Endothelial cell of hepatic sinusoid (primary cell): ENCODE measurements around the gene ADSS1.

ENCODE experiments used
- in situ Hi-C: cut with HindIII; loops from 2 replicates; pipeline ENCODE4 v1.10.0; 2017; ENCODE audit warnings: low sequenced_read_pairs

The ADSS1 gene

GRCh38 chr14:104775073-104775489 is 51.1 kb downstream of the ADSS1 start:
- in situ Hi-C loops, result loop anchor here (5.0 to 10.0 kb wide), 2 partner anchors 52 to 350 kb away; no protein-coding TSS in a partner anchor

- in situ Hi-C loops, result loop anchor here (5.0 to 10.0 kb wide), 2 partner anchors 51 to 348 kb away; no protein-coding TSS in a partner anchor
Observed at GRCh38 chr14:104776481-104776880, 52.5 kb downstream of the ADSS1 start.

DNA sequence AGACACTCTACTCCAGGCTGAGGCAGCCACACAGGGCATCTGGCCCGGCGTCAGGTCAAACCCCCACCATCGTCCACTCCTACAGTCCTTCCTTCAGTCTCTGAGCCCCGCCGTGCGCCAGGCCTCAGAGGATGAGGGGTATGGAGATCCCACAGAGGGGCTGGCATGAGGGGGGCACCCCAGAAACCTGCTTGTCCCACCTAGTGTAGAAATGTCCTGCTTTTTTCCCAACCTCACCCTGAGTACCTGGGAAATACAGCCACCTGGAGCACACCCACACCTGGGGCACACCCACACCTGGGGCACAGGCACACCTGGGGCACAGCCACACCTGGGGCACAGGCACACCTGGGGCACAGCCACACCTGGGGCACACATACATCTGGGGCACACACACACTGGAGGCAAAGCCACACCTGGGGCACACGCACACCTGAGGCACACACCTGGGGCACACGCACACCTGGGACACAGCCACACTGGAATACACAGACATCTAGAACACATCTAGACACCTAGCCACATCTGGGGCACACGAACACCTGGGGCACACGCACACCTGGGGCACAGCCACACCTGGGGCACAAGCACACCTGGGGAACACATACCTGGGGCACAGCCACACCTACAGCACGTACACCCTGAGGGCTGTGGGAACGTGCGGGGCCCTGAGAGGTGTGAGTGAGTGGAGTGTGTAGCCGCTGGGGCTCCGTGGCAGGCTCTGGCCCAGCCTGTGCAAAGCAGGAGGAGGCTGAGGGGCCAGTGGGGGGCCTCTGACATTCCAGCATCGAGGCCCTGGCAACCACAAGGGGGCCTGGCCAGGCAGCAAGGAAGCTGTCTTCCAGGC is 53.2 kb downstream of the ADSS1 start:
- in situ Hi-C loops, result loop anchor here (5.0 to 10.0 kb wide), 2 partner anchors 50 to 348 kb away; no protein-coding TSS in a partner anchor

DNA sequence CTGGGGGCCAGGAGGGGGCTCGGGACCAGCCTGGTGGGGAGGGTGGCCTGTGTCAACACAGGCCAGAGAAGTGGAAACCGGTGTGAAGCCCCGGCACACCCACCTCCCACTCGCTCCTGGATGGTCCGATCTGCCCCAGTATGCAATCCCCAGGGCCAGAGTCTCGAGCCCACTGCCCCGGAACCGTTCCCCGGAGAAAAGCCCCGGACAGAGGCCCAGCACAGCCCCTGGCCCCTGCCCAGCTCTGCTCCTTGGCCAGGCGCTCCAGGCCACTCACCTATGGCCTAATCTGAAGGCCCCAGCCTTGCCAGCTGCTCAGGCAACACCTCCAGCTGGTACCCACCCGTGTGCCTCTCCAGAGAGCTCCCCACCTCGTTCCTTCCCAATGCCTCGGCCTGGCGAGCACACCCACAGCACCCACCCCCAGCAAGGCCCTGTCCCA is 53.8 kb downstream of the ADSS1 start:
- in situ Hi-C loops, result loop anchor here (5.0 to 10.0 kb wide), 2 partner anchors 49 to 347 kb away; no protein-coding TSS in a partner anchor

DNA sequence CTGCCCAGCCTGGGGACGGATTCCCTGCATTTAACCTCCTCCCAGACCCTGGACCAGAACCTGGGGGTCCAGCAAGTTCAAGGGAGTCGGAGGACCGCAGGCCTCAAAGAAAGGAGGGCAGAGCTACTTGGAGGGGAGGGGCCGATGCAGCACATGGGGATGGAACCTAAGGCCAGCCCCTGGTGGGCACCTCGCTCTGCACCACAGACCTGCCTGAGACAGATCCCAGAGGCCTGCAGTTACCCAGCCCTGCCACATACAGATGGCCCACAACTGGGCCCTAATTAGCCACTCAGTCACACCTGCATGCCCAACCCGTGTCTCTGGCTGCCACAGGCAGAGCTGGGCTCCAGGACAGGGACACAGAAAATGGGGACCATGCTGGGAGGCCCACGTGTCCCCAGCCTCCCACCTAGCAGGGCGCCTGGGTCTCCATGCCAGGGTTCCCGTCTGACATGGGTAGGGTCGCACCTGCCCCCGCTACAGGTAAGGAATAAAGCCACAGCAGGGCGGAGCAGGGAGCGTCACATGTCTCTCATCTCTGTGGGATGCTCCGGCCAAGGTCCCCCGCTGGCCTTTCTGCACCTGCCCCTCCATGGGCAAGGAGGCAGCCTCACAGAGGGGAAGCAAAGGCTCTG is 54.8 kb downstream of the ADSS1 start:
- in situ Hi-C loops, result loop anchor here (5.0 to 10.0 kb wide), 2 partner anchors 48 to 346 kb away; no protein-coding TSS in a partner anchor

DNA sequence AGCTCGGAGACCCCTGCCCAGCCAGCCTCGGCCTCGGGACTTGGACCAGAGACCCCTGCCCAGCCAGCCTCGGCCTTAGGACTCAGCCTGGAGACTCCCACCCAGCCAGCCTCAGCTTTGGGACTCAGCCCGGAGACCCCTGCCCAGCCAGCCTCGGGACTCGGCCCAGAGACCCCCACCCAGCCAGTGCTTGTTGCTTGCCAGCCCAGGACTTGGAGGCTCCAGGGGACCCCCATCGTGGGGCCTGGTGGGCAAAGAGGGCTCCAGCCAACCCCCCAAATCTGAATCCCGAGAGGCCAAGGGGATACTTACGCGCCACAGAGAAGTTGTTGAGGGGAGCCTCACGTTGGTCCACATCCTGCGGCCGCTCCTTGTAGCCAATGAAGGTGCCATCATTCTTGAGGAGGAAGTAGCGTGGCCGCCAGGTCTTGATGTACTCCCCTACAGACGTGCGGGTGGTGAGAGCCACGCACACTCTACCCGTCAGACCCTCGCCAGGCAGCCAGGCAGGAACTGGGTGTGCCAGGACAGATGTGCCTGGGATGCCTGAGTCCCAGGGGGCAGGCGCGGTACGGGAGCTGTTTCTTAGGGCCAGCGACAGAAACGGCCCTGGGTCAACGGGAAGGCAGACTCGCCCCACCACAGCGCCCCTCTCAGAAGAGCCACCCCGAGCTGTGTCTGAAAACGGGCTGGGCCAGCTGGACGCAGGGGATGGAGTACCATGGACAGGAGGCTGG is 55.9 kb downstream of the ADSS1 start:
- in situ Hi-C loops, result loop anchor here (5.0 to 10.0 kb wide), 2 partner anchors 47 to 345 kb away; no protein-coding TSS in a partner anchor

GRCh38 chr14:104780513-104781030 is 56.5 kb downstream of the ADSS1 start:
- in situ Hi-C loops, result no loop called here

- in situ Hi-C loops, result no loop called here
Observed at GRCh38 chr14:104781271-104782077, 57.4 kb downstream of the ADSS1 start.

- in situ Hi-C loops, result no loop called here
Observed at GRCh38 chr14:104782086-104782807, 58.2 kb downstream of the ADSS1 start.

- in situ Hi-C loops, result no loop called here
Observed at GRCh38 chr14:104782808-104783139, 58.7 kb downstream of the ADSS1 start.

GRCh38 chr14:104783484-104784217 is 59.6 kb downstream of the ADSS1 start:
- in situ Hi-C loops, result no loop called here

GRCh38 chr14:104784218-104784568 is 60.2 kb downstream of the ADSS1 start:
- in situ Hi-C loops, result no loop called here

DNA sequence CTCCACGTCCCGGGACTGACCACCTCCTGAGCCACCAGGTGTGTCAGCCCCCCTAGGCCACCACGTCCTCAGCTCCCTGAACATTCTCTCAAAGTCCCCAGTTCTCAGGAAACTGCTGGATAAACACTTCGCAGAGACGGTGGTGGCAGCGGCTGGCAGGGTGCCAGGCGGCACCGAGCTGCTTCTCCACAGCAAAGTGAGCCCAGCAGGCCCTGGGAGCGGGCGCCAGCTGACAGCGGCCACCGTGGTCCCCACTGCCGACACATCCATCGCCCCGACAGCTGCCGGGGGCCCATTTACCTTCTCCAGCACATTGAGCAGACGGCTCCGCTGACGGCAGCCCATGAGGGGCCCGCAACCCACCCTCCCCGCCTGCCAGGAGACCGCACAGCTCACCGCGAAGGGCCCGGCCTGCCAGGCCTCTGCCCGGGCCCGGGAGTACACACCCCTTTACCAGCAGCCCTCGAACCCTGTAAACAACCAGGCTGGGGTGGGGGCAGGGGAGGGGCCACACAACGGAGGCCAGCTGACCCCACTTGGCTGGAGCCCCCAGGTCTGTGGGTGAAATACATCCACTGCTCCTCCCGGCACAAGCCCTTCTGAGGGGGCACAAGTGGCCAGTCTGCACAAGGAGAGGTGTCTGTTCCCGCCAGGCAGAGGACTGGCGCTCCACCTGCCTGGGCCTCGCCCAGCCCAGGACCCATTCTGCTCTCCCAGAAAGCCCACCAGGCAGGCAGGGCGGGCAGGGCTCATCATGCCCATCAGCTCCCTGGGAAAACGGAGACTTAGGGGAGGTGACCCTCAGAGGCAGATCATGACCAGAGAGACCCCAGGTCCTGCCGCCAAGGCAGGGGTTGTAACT is 61.0 kb downstream of the ADSS1 start:
- in situ Hi-C loops, result no loop called here

- in situ Hi-C loops, result no loop called here
Observed at GRCh38 chr14:104785708-104786080, 61.7 kb downstream of the ADSS1 start.

DNA sequence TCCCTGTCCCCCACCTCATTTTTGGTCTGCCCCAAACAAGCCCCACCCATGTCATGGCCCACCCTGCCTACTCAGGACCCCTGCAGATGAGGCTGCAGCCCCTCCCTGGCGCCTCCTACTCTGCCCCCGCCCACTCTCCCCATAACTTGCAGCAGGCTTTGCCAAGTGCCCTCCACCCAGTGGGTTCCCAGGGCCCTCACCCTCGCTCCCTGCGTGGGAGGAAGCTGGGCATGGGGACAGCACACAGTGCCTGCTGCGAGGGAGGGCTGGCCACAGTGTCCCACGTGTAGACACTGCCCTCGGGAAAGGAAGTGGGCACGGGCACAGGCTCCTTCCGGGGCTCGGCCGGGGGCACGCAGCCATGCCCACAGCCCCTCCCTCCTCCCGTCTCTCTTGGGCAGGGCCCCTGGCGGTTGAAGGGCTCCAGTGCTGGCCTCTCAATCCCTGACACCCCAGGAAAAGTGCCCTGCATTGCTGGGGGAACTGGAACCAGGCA is 62.1 kb downstream of the ADSS1 start:
- in situ Hi-C loops, result no loop called here

- in situ Hi-C loops, result no loop called here
Observed at GRCh38 chr14:104786726-104787675, 63.0 kb downstream of the ADSS1 start.

- in situ Hi-C loops, result no loop called here
Observed at GRCh38 chr14:104787736-104788135, 63.7 kb downstream of the ADSS1 start.
